Esophagus squamous epithelium (tissue), 4 donors: ENCODE results near the gene ALOX5.

Experiments
- CTCF ChIP-seq, 6 experiments: fragments of 450-650 bp in 4 of 6; fragments of 200-600 bp in 2 of 6; sonication (generic) in 2 of 6; IDR thresholded peaks; one replicate each; pipeline ENCODE4 v1.5.1; 2016 to 2019; ENCODE audit warnings: antibody characterized with exemption in 6 of 6, mild to moderate bottlenecking in 4 of 6, moderate library complexity in 4 of 6
- POLR2A ChIP-seq, 4 donors: fragments of 450-650 bp; IDR thresholded peaks; one replicate each; pipeline ENCODE4 v1.6.1; 2017; ENCODE audit warnings: antibody characterized with exemption in 4 of 4, mild to moderate bottlenecking in 4 of 4, moderate library complexity in 3 of 4

- no peak for TF ChIP-seq POLR2A (IDR thresholded peaks at IDR 0.05)
- no peak for TF ChIP-seq CTCF (IDR thresholded peaks at IDR 0.05)
These were observed 53.4 kb downstream of the ALOX5 start for GRCh38 chr10:45427262-45427969.
